HCT116 (cell line): Measurements from ENCODE around the gene FCHSD2. TPM values are rescaled to one million over a fixed set of nuclear protein-coding genes. Genes with fewer than 3 reads are reported as not detected.

Source experiments
- ATAC-seq: fragments of 200-7000 bp; cut with Tn5 transposase; 2 replicates; pipeline ENCODE4 v1.9.1; 2020; ENCODE audit warnings: mild to moderate bottlenecking, moderate library complexity
- BruUV-seq: library from RNA; stranded (reverse); fragments of 400-500 nt; replicated peaks from 2 replicates; lab custom pipeline; 2021; lab: Mats Ljungman, UMichigan
- CTCF ChIA-PET: fragments of 300-600 bp; sonication (Branson Sonifier 250); formaldehyde crosslinking; loops from one replicate; lab custom pipeline; 2021; ENCODE audit warnings: antibody characterized with exemption; lab: Charles Lee
- POLR2A ChIA-PET: fragments of 300-600, 350-600 bp; sonication (Branson Sonifier 250); formaldehyde crosslinking; loops from one replicate; lab custom pipeline; 2021; ENCODE audit warnings: antibody characterized with exemption; lab: Charles Lee
- RAD21 ChIA-PET, 2 experiments: fragments of 300-600 bp; sonication (Branson Sonifier 250); formaldehyde crosslinking; loops; one replicate each; lab custom pipeline; 2023; ENCODE audit warnings: low total read pairs in 2 of 2; ENCODE audit not compliant: uncharacterized antibody in 2 of 2, unreplicated experiment in 2 of 2, low non-redundant PET in 1 of 2; lab: Charles Lee
- DNase-seq: peaks from one replicate; pipeline ENCODE4 v3.0.0-alpha.2; 2010; ENCODE audit warnings: low read depth, low spot score
- H2AFZ ChIP-seq: fragments of 200-600 bp; shearing (Covaris generic), sonication (generic); 2 replicates; pipeline ENCODE4 v1.6.1; 2017; ENCODE audit warnings: low read depth, mixed run types, mixed read lengths, antibody characterized with exemption, low read length; ENCODE audit not compliant: poor library complexity, severe bottlenecking
- H3K27ac ChIP-seq: 2 replicates; pipeline ENCODE4 v1.5.1; 2012; ENCODE audit warnings: low read depth, low read length
- H3K27me3 ChIP-seq: fragments of 200-600 bp; sonication (generic); 2 replicates; pipeline ENCODE4 v1.6.1; 2016; ENCODE audit warnings: mixed run types, low read length, mixed read lengths; ENCODE audit not compliant: insufficient read depth
- H3K36me3 ChIP-seq, 2 experiments: fragments of 200-500 bp in 1 of 2; fragments of 200-600 bp in 1 of 2; sonication (Bioruptor generic) in 1 of 2; sonication (generic) in 1 of 2; 2 replicates each; pipeline versions ENCODE4 v1.5.1 to v1.6.1; 2014 to 2016; ENCODE audit warnings: low read length in 2 of 2, inconsistent platforms in 1 of 2, mixed read lengths in 1 of 2, mixed run types in 1 of 2; ENCODE audit not compliant: insufficient read depth in 2 of 2, control insufficient read depth in 1 of 2
- H3K4me1 ChIP-seq, 2 experiments: fragments of 200-600 bp in 1 of 2; sonication (generic) in 1 of 2; 2 replicates each; pipeline versions ENCODE4 v1.5.1 to v1.6.1; 2012 to 2017; ENCODE audit warnings: low read length in 2 of 2, inconsistent platforms in 1 of 2, mild to moderate bottlenecking in 1 of 2, mixed read lengths in 1 of 2, mixed run types in 1 of 2, moderate library complexity in 1 of 2; ENCODE audit not compliant: insufficient read depth in 2 of 2, control insufficient read depth in 1 of 2
- H3K4me2 ChIP-seq: fragments of 200-600 bp; sonication (generic); 2 replicates; pipeline ENCODE4 v1.6.1; 2017; ENCODE audit warnings: mixed run types, low read length, mixed read lengths
- H3K4me3 ChIP-seq, 2 experiments: fragments of 200-600 bp in 1 of 2; sonication (generic) in 1 of 2; replicated peaks in 1 of 2; 2 replicates each; pipeline ENCODE4 v1.5.1; 2011 to 2016; ENCODE audit warnings: low read length in 2 of 2, control low read depth in 1 of 2, low read depth in 1 of 2, mild to moderate bottlenecking in 1 of 2, mixed read lengths in 1 of 2, mixed run types in 1 of 2
- H3K79me2 ChIP-seq: fragments of 200-600 bp; sonication (generic); 2 replicates; pipeline ENCODE4 v1.6.1; 2017; ENCODE audit warnings: mild to moderate bottlenecking, mixed run types, low read length, moderate library complexity, mixed read lengths; ENCODE audit not compliant: insufficient read depth
- H3K9ac ChIP-seq: fragments of 200-600 bp; sonication (generic); 2 replicates; pipeline ENCODE4 v1.6.1; 2016; ENCODE audit warnings: low read length, mixed read lengths
- H3K9me2 ChIP-seq: fragments of 200-600 bp; sonication (generic), shearing (Covaris generic); 2 replicates; pipeline ENCODE4 v1.6.1; 2017; ENCODE audit warnings: mixed run types, mild to moderate bottlenecking, moderate library complexity; ENCODE audit not compliant: insufficient read depth
- H3K9me3 ChIP-seq, 2 experiments: fragments of 200-500 bp in 1 of 2; fragments of 200-600 bp in 1 of 2; sonication (Bioruptor generic) in 1 of 2; sonication (generic) in 1 of 2; 2 replicates each; pipeline ENCODE4 v1.6.1; 2014 to 2017; ENCODE audit warnings: low read length in 2 of 2, mixed read lengths in 2 of 2, inconsistent platforms in 1 of 2, low read depth in 1 of 2, mild to moderate bottlenecking in 1 of 2, mixed run types in 1 of 2, moderate library complexity in 1 of 2; ENCODE audit not compliant: control insufficient read depth in 1 of 2, insufficient read depth in 1 of 2
- H4K20me1 ChIP-seq: fragments of 200-600 bp; sonication (generic), shearing (Covaris generic); 2 replicates; pipeline ENCODE4 v1.6.1; 2017; ENCODE audit warnings: mixed run types, mild to moderate bottlenecking, moderate library complexity; ENCODE audit not compliant: insufficient read depth
- CBX3 ChIP-seq: IDR thresholded peaks from 2 replicates; pipeline ENCODE4 v1.6.1; 2012; ENCODE audit warnings: low read depth
- CEBPB ChIP-seq: IDR thresholded peaks from 2 replicates; pipeline ENCODE4 v1.6.1; 2012; ENCODE audit warnings: low read depth
- EGR1 ChIP-seq: IDR thresholded peaks from 2 replicates; pipeline ENCODE4 v1.6.1; 2012; ENCODE audit warnings: low read depth
- ELF1 ChIP-seq: IDR thresholded peaks from 2 replicates; pipeline ENCODE4 v1.6.1; 2012; ENCODE audit warnings: low read depth, borderline replicate concordance
- EZH2phosphoT487 ChIP-seq: fragments of 200-600 bp; IDR thresholded peaks from 2 replicates; pipeline ENCODE4 v1.6.1; 2018; ENCODE audit warnings: antibody characterized with exemption, borderline replicate concordance
- POLR2A ChIP-seq: IDR thresholded peaks from 2 replicates; pipeline ENCODE4 v1.7.0; 2011; ENCODE audit warnings: borderline replicate concordance; ENCODE audit not compliant: insufficient read depth, insufficient read length; ENCODE audit errors: extremely low read depth
- POLR2AphosphoS5 ChIP-seq: IDR thresholded peaks from 2 replicates; pipeline ENCODE4 v1.6.1; 2011; ENCODE audit warnings: mild to moderate bottlenecking, low read depth, low read length, moderate library complexity
- RAD21 ChIP-seq: IDR thresholded peaks from 2 replicates; pipeline ENCODE4 v1.6.1; 2012; ENCODE audit warnings: low read depth, mild to moderate bottlenecking
- SIN3A ChIP-seq: IDR thresholded peaks from 2 replicates; pipeline ENCODE4 v1.6.1; 2012; ENCODE audit warnings: low read depth
- SP1 ChIP-seq: IDR thresholded peaks from 2 replicates; pipeline ENCODE4 v1.6.1; 2012; ENCODE audit warnings: low read depth
- TCF7L2 ChIP-seq: IDR thresholded peaks from 2 replicates; pipeline ENCODE4 v1.7.0; 2011; ENCODE audit warnings: borderline replicate concordance, inconsistent platforms; ENCODE audit not compliant: insufficient read depth, insufficient read length; ENCODE audit errors: extremely low read depth
- ZFX ChIP-seq: fragments of 450-650 bp; IDR thresholded peaks from 2 replicates; pipeline ENCODE4 v1.6.1; 2017
- intact Hi-C: fragments of 100-400 bp; cut with micrococcal nuclease; formaldehyde crosslinking; loops from 2 replicates; pipeline ENCODE4 v1.10.0; 2022
- total RNA-seq: library from RNA; stranded (reverse); gene quantifications from one replicate; pipeline ENCODE4 v1.2.1, GENCODE V29; 2021; ENCODE audit not compliant: unreplicated experiment
- TF ChIP-seq, protein P1 (sequence below), 3 experiments: fragments of 200-600 bp in 1 of 3; sonication (generic) in 1 of 3; IDR thresholded peaks in 2 of 3; conservative IDR thresholded peaks in 1 of 3; 2 replicates each; pipeline ENCODE4 v1.5.1; 2012 to 2017; ENCODE audit warnings: low read depth in 2 of 3, low read length in 2 of 3, antibody characterized with exemption in 1 of 3, borderline replicate concordance in 1 of 3, control low read depth in 1 of 3, mild to moderate bottlenecking in 1 of 3, mixed read lengths in 1 of 3, mixed run types in 1 of 3, moderate library complexity in 1 of 3; ENCODE audit not compliant: insufficient read depth in 1 of 3
- TF ChIP-seq, protein P2 (sequence below): IDR thresholded peaks from 2 replicates; pipeline ENCODE4 v1.6.1; 2011; ENCODE audit warnings: mild to moderate bottlenecking, low read length, moderate library complexity; ENCODE audit not compliant: insufficient replicate concordance; ENCODE audit errors: extremely low read depth
- TF ChIP-seq, protein P3 (sequence below): IDR thresholded peaks from 2 replicates; pipeline ENCODE4 v1.6.1; 2012

FCHSD2 gene
- total RNA-seq, 1 experiment from 2014 or later: 15.0 TPM

DNA sequence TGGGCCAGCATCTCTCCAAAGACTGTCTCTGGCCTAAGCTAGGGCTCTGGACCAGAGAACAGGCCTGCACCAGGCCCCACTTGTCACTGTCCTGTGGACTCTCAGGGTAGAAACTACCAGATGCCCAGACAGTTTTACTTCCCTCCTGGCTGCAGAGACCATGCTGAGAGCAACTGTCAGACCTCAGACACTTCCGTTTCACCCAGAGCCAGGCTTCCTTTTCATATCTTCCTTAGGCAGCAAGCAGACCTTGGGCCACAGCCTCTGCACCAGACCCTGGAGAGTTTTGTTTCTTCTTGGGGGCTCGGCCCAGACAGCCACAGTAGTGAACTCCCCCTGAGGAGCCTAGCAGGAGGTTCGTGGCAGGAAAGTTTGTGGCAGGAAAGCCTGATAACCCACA, 12.1 kb upstream of the FCHSD2 start (continued):
- TF ChIP-seq, protein P1, sequence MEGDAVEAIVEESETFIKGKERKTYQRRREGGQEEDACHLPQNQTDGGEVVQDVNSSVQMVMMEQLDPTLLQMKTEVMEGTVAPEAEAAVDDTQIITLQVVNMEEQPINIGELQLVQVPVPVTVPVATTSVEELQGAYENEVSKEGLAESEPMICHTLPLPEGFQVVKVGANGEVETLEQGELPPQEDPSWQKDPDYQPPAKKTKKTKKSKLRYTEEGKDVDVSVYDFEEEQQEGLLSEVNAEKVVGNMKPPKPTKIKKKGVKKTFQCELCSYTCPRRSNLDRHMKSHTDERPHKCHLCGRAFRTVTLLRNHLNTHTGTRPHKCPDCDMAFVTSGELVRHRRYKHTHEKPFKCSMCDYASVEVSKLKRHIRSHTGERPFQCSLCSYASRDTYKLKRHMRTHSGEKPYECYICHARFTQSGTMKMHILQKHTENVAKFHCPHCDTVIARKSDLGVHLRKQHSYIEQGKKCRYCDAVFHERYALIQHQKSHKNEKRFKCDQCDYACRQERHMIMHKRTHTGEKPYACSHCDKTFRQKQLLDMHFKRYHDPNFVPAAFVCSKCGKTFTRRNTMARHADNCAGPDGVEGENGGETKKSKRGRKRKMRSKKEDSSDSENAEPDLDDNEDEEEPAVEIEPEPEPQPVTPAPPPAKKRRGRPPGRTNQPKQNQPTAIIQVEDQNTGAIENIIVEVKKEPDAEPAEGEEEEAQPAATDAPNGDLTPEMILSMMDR (IDR thresholded peaks at IDR 0.05 in 2 of 3, conservative IDR thresholded peaks at IDR 0.05 in 1 of 3; ENCODE audit: borderline replicate concordance in 1 of 3, insufficient read depth in 1 of 3, low read depth in 2 of 3, low read length in 2 of 3): no peak
- TF ChIP-seq TCF7L2: no peak
- TF ChIP-seq, protein P2, sequence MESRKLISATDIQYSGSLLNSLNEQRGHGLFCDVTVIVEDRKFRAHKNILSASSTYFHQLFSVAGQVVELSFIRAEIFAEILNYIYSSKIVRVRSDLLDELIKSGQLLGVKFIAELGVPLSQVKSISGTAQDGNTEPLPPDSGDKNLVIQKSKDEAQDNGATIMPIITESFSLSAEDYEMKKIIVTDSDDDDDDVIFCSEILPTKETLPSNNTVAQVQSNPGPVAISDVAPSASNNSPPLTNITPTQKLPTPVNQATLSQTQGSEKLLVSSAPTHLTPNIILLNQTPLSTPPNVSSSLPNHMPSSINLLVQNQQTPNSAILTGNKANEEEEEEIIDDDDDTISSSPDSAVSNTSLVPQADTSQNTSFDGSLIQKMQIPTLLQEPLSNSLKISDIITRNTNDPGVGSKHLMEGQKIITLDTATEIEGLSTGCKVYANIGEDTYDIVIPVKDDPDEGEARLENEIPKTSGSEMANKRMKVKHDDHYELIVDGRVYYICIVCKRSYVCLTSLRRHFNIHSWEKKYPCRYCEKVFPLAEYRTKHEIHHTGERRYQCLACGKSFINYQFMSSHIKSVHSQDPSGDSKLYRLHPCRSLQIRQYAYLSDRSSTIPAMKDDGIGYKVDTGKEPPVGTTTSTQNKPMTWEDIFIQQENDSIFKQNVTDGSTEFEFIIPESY: no peak
- TF ChIP-seq, all 23 proteins: peak for 0

DNA sequence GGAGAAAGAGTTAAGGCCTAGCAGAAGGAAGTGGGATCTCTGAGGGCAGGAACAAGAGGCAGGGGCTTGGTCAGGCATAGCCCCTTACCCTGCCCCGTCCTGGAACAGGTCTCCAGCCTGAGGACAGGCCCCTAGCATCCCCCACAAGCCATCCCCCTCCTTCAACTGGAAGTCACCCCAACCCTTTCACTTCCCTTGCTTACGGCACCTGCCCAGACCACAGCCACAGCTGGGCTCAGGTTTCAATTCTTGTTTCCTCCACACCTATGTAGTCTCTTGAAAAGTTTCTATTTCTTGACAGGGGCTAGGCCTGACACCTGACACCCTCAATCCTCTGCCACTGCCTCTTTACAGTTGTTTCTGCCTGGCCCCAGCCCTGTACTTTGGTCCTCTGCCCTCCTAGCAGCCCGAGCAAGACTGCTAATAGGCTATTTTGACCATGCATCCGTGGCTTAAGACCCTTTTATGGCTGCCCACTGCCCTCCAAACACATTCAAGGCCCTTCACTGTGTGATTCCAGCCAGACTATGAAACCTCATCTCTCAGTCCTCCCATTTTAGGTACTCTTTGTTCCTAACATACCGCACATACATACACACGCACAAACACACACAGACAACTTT, 10.9 kb upstream of the FCHSD2 start:
- RAD21 ChIA-PET: no interaction called here
- intact Hi-C loops: no loop called here
- H3K9me3 ChIP-seq: no peaks in the 10 kb centered on the region
- H3K4me1 ChIP-seq: peaks cover 0 to 9% of the 10 kb centered on the region in 2 experiments; a peak in 1 of 4 replicates
- ATAC-seq: no peak
- no peak for DNase-seq
- POLR2A ChIA-PET: interaction anchor here (1.1 kb wide), 1 partner anchor 11 kb away, joined by 3 read pairs; the partner anchor contains the start of gene FCHSD2
- CTCF ChIA-PET: no interaction called here
- H3K27me3 ChIP-seq: no peaks in the 10 kb centered on the region
- no peak overlapping the region for H3K27ac ChIP-seq
- no peaks in the 10 kb centered on the region for H3K36me3 ChIP-seq
- no peak overlapping the region for H3K4me2 ChIP-seq
- H3K9me2 ChIP-seq: no peaks in the 10 kb centered on the region
- no peaks in the 10 kb centered on the region for H3K79me2 ChIP-seq
- no peak overlapping the region for H3K4me3 ChIP-seq
- no peak overlapping the region for H2AFZ ChIP-seq
- no TSS peak for BruUV-seq
- H4K20me1 ChIP-seq: no peaks in the 10 kb centered on the region
- H3K9ac ChIP-seq: no peak overlapping the region
- no peak for TF ChIP-seq ELF1
- TF ChIP-seq, protein P3, sequence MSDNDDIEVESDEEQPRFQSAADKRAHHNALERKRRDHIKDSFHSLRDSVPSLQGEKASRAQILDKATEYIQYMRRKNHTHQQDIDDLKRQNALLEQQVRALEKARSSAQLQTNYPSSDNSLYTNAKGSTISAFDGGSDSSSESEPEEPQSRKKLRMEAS: no peak
- TF ChIP-seq CEBPB: no peak
- no peak for TF ChIP-seq EGR1
- TF ChIP-seq EZH2phosphoT487: no peak
- no peak for TF ChIP-seq CBX3
- no peak for TF ChIP-seq ZFX
- TF ChIP-seq TCF7L2: no peak
- no peak for TF ChIP-seq RAD21
- TF ChIP-seq, protein P1 (IDR thresholded peaks at IDR 0.05 in 2 of 3, conservative IDR thresholded peaks at IDR 0.05 in 1 of 3; ENCODE audit: borderline replicate concordance in 1 of 3, insufficient read depth in 1 of 3, low read depth in 2 of 3, low read length in 2 of 3): no peak
- TF ChIP-seq POLR2AphosphoS5: no peak
- TF ChIP-seq SIN3A: no peak
- TF ChIP-seq POLR2A: no peak
- TF ChIP-seq, protein P2: no peak
- TF ChIP-seq SP1: no peak
